Neural cell (in vitro differentiated cells): Measurements from ENCODE around the gene SCRN2. TPM values are rescaled to one million over a fixed set of nuclear protein-coding genes. Genes with fewer than 3 reads are reported as not detected.

Experiments used
- H2AFZ ChIP-seq: fragments of 200-600, 300-800 bp; sonication (generic), shearing (Covaris generic); 2 replicates; pipeline ENCODE4 v1.6.0; 2014; ENCODE audit warnings: low read depth, mild to moderate bottlenecking, antibody characterized with exemption, low read length, moderate library complexity
- H3F3A ChIP-seq: fragments of 200-600 bp; shearing (Covaris generic); 2 replicates; pipeline ENCODE4 v1.6.1; 2016; ENCODE audit warnings: mild to moderate bottlenecking, moderate library complexity, mixed read lengths, antibody characterized with exemption, low read length; ENCODE audit not compliant: insufficient read depth, poor library complexity, severe bottlenecking
- H3K27ac ChIP-seq: fragments of 200-600, 300-800 bp; sonication (generic), shearing (Covaris generic); 2 replicates; pipeline ENCODE4 v1.5.1; 2014; ENCODE audit warnings: mild to moderate bottlenecking, low read length, moderate library complexity
- H3K27me3 ChIP-seq: fragments of 300-800, 200-600 bp; sonication (generic), shearing (Covaris generic); 2 replicates; pipeline ENCODE4 v1.6.0; 2014; ENCODE audit warnings: mild to moderate bottlenecking, low read depth, low read length, moderate library complexity; ENCODE audit not compliant: insufficient read depth
- H3K36me3 ChIP-seq: fragments of 300-800, 200-600 bp; sonication (generic), shearing (Covaris generic); 2 replicates; pipeline ENCODE4 v1.5.1; 2014; ENCODE audit warnings: mild to moderate bottlenecking, antibody characterized with exemption, low read length, moderate library complexity; ENCODE audit not compliant: insufficient read depth
- H3K4me2 ChIP-seq: fragments of 300-800, 200-600 bp; sonication (generic), shearing (Covaris generic); 2 replicates; pipeline ENCODE4 v1.6.0; 2014; ENCODE audit warnings: mild to moderate bottlenecking, low read length
- H3K4me3 ChIP-seq: fragments of 300-800, 200-600 bp; sonication (generic), shearing (Covaris generic); 2 replicates; pipeline ENCODE4 v1.5.1; 2014; ENCODE audit warnings: mild to moderate bottlenecking, low read length, moderate library complexity
- H3K79me2 ChIP-seq: fragments of 200-600 bp; shearing (Covaris generic); replicated peaks from 2 replicates; pipeline ENCODE4 v1.6.0; 2014; ENCODE audit warnings: mild to moderate bottlenecking, low read length, moderate library complexity; ENCODE audit not compliant: insufficient read depth
- H3K9ac ChIP-seq: fragments of 300-800, 200-600 bp; sonication (generic), shearing (Covaris generic); 2 replicates; pipeline ENCODE4 v1.6.1; 2016; ENCODE audit warnings: mild to moderate bottlenecking, low read length, mixed read lengths
- H3K9me2 ChIP-seq: fragments of 200-600 bp; shearing (Covaris generic); 2 replicates; pipeline ENCODE4 v1.6.1; 2016; ENCODE audit warnings: mild to moderate bottlenecking, low read length, mixed read lengths; ENCODE audit not compliant: insufficient read depth
- H3K9me3 ChIP-seq: fragments of 200-600, 300-800 bp; sonication (generic), shearing (Covaris generic); 2 replicates; pipeline ENCODE4 v1.6.1; 2016; ENCODE audit warnings: mild to moderate bottlenecking, mixed run types, low read length, moderate library complexity, mixed read lengths
- H4K20me1 ChIP-seq: fragments of 200-600 bp; shearing (Covaris generic); 2 replicates; pipeline ENCODE4 v1.6.1; 2016; ENCODE audit warnings: mild to moderate bottlenecking, mixed run types; ENCODE audit not compliant: insufficient read depth
- EP300 ChIP-seq: fragments of 450-650 bp; conservative IDR thresholded peaks from 2 replicates; pipeline ENCODE4 v1.6.1; 2014; ENCODE audit warnings: antibody characterized with exemption, mild to moderate bottlenecking, moderate library complexity; ENCODE audit not compliant: poor library complexity, severe bottlenecking
- EZH2 ChIP-seq: fragments of 200-600, 300-800 bp; shearing (Covaris generic), sonication (generic); IDR thresholded peaks from 2 replicates; pipeline ENCODE4 v1.6.1; 2014; ENCODE audit warnings: antibody characterized with exemption, low read length, borderline replicate concordance, mild to moderate bottlenecking; ENCODE audit not compliant: insufficient read depth, poor library complexity, severe bottlenecking
- MXI1 ChIP-seq: fragments of 450-650 bp; conservative IDR thresholded peaks from 2 replicates; pipeline ENCODE4 v1.6.1; 2014; ENCODE audit warnings: antibody characterized with exemption, mild to moderate bottlenecking; ENCODE audit not compliant: poor library complexity, severe bottlenecking
- POLR2AphosphoS5 ChIP-seq: IDR thresholded peaks from 2 replicates; pipeline ENCODE4 v1.6.1; 2012
- RAD21 ChIP-seq: fragments of 450-650 bp; conservative IDR thresholded peaks from 2 replicates; pipeline ENCODE4 v1.6.1; 2014; ENCODE audit warnings: antibody characterized with exemption, mild to moderate bottlenecking, moderate library complexity
- SMC3 ChIP-seq: fragments of 450-650 bp; conservative IDR thresholded peaks from 2 replicates; pipeline ENCODE4 v1.6.1; 2014; ENCODE audit warnings: antibody characterized with exemption, mild to moderate bottlenecking, moderate library complexity; ENCODE audit not compliant: poor library complexity
- TAF1 ChIP-seq: IDR thresholded peaks from 2 replicates; pipeline ENCODE4 v1.6.1; 2012; ENCODE audit warnings: low read depth
- polyA plus RNA-seq: library from polyadenylated mRNA; depleted of rRNA; stranded (reverse); fragments of >200 nt; gene quantifications from 2 replicates; pipeline ENCODE4 v1.2.3, GENCODE V29; 2014
- TF ChIP-seq, protein P1 (sequence below): fragments of 450-650 bp; IDR thresholded peaks from 2 replicates; pipeline ENCODE4 v1.5.1; 2014; ENCODE audit warnings: antibody characterized with exemption, mild to moderate bottlenecking, moderate library complexity; ENCODE audit not compliant: poor library complexity, severe bottlenecking
- TF ChIP-seq, protein P2 (sequence below): IDR thresholded peaks from 2 replicates; pipeline ENCODE4 v1.6.1; 2012; ENCODE audit warnings: borderline replicate concordance

Gene SCRN2
- polyA plus RNA-seq, 1 donor from 2014 or later = 94.0 TPM

DNA sequence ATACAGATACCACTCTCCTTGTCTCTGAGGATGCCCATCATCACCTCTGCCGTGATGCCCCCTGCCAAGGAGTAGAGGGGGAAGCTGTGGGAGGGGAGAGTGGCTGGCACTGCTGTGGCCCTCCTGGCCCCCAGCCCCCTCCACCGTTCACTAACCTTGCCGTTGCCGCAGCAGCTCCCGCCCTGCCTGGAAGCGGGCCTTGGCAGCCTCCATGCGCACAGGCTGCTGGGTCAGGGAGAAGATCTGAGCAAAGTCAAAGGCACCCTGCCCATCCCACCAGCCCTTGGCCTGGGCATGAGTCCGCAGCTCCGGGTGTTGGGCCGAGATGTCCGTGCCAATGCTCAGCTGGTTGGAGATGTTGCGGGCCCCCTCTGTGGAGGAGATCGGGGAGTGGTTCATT lies 2.4 kb downstream of the SCRN2 start:
- Histone ChIP-seq H3F3A (no peaks in the 10 kb centered on the region), H4K20me1 (no peaks in the 10 kb centered on the region), H3K4me2 (no peak overlapping the region), H3K4me3 (no peak overlapping the region), H2AFZ (no peak overlapping the region), H3K36me3 (no peaks in the 10 kb centered on the region), H3K9me2 (no peaks in the 10 kb centered on the region), H3K27ac (no peak overlapping the region), H3K79me2 (no peaks in the 10 kb centered on the region), H3K9me3 (no peaks in the 10 kb centered on the region), H3K9ac (no peak overlapping the region), H3K27me3 (no peaks in the 10 kb centered on the region)
- TF ChIP-seq, protein P1, sequence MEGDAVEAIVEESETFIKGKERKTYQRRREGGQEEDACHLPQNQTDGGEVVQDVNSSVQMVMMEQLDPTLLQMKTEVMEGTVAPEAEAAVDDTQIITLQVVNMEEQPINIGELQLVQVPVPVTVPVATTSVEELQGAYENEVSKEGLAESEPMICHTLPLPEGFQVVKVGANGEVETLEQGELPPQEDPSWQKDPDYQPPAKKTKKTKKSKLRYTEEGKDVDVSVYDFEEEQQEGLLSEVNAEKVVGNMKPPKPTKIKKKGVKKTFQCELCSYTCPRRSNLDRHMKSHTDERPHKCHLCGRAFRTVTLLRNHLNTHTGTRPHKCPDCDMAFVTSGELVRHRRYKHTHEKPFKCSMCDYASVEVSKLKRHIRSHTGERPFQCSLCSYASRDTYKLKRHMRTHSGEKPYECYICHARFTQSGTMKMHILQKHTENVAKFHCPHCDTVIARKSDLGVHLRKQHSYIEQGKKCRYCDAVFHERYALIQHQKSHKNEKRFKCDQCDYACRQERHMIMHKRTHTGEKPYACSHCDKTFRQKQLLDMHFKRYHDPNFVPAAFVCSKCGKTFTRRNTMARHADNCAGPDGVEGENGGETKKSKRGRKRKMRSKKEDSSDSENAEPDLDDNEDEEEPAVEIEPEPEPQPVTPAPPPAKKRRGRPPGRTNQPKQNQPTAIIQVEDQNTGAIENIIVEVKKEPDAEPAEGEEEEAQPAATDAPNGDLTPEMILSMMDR = no peak
- TF ChIP-seq SMC3 = no peak
- no peak for TF ChIP-seq EP300
- no peak for TF ChIP-seq MXI1
- TF ChIP-seq EZH2 = no peak
- TF ChIP-seq, protein P2, sequence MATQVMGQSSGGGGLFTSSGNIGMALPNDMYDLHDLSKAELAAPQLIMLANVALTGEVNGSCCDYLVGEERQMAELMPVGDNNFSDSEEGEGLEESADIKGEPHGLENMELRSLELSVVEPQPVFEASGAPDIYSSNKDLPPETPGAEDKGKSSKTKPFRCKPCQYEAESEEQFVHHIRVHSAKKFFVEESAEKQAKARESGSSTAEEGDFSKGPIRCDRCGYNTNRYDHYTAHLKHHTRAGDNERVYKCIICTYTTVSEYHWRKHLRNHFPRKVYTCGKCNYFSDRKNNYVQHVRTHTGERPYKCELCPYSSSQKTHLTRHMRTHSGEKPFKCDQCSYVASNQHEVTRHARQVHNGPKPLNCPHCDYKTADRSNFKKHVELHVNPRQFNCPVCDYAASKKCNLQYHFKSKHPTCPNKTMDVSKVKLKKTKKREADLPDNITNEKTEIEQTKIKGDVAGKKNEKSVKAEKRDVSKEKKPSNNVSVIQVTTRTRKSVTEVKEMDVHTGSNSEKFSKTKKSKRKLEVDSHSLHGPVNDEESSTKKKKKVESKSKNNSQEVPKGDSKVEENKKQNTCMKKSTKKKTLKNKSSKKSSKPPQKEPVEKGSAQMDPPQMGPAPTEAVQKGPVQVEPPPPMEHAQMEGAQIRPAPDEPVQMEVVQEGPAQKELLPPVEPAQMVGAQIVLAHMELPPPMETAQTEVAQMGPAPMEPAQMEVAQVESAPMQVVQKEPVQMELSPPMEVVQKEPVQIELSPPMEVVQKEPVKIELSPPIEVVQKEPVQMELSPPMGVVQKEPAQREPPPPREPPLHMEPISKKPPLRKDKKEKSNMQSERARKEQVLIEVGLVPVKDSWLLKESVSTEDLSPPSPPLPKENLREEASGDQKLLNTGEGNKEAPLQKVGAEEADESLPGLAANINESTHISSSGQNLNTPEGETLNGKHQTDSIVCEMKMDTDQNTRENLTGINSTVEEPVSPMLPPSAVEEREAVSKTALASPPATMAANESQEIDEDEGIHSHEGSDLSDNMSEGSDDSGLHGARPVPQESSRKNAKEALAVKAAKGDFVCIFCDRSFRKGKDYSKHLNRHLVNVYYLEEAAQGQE = no peak
- no peak for TF ChIP-seq RAD21
- TF ChIP-seq POLR2AphosphoS5 = no peak
- TF ChIP-seq TAF1 = no peak

DNA sequence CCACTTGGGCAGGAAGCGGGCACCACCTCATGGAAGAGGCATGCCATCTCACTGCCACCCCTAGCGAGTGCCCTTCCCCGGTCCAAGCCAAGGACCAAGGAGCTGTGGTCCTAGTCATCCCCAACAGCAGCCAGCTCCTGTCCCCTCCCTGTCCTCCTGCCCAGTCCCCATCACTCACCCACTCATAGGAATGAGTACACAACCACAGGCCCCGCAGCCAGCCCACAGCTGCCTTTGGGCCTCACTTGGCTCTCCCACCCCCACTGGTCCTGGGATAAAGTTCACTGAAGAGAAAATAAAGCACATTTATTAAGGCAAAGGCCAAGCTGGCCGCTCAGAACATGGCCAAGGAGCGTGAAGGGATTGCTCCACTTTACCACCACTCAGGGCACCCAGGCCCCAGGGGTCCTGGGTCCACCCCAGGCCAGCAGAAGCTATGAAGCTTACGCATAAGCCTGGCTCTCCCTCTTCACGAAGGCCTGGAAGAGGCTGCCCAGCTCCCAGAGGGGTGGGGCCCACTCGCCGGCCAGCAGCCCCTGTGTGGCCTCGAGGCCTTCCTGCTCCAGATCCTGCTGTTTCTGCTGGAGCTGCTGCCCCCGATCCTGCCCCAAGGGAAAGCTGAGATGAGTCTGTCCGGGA lies 3.6 kb downstream of the SCRN2 start:
- Histone ChIP-seq H3K36me3 (no peaks in the 10 kb centered on the region), H2AFZ (no peak overlapping the region), H4K20me1 (no peaks in the 10 kb centered on the region), H3K4me2 (no peak overlapping the region), H3K9me2 (no peaks in the 10 kb centered on the region), H3K4me3 (no peak overlapping the region), H3F3A (no peaks in the 10 kb centered on the region), H3K9ac (no peak overlapping the region), H3K9me3 (no peaks in the 10 kb centered on the region), H3K79me2 (no peaks in the 10 kb centered on the region), H3K27ac (no peak overlapping the region), H3K27me3 (no peaks in the 10 kb centered on the region)
- TF ChIP-seq EP300 (no peak), POLR2AphosphoS5 (no peak), EZH2 (no peak)
- TF ChIP-seq, protein P1 = no peak
- TF ChIP-seq, protein P2 = no peak
